ENCODE data around the gene ERCC4.

The ERCC4 gene

DNA sequence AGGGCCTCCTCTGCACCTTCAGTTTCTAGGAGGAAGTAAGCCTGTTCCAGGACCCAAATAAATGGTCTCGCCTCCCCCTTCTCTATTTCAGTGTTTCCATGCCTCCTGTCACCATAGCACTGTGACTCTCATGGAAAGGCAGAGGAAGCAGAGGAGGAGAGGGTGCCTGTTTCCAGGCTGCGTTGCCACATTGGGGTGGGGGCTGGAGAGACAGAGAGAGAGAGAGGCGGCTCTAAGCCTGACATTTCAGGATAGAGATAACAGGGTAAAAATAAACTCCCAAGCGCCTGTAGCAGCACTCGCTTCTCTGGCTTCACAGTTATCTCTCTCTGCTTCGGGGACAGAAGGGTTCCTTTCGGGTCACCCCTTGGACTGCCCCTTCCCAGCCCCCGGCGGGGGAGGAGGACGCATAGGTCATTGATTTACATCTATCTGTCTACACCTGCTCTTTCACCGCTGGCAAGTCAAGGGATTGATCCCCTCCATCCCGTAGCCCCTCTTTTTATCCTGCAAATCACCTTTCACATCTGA is 80.0 kb downstream of the ERCC4 start:
- no peak for DNase-seq (ENCODE audit: low read depth, low spot score)
- H3K9me3 ChIP-seq (ENCODE audit: insufficient read depth, low read length): no peaks in the 10 kb centered on the region
- H3K36me3 ChIP-seq (ENCODE audit: insufficient read depth, insufficient read length, low read length): no peaks in the 10 kb centered on the region
- H3K4me1 ChIP-seq (ENCODE audit: insufficient read depth, insufficient read length): peaks cover 15% of the 10 kb centered on the region
- H3K27me3 ChIP-seq (ENCODE audit: insufficient read depth, insufficient read length): no peaks in the 10 kb centered on the region
- H3K4me3 ChIP-seq (ENCODE audit: insufficient read length, low read depth): no peak overlapping the region
- no peak for TF ChIP-seq ZNF274 (IDR thresholded peaks at IDR 0.05; ENCODE audit: low read depth, low read length)
- TF ChIP-seq SUZ12 (IDR thresholded peaks at IDR 0.05; ENCODE audit: extremely low read depth, insufficient read depth, insufficient read length): no peak
- TF ChIP-seq YY1 (IDR thresholded peaks at IDR 0.05; ENCODE audit: insufficient read depth, insufficient read length): no peak
- no peak overlapping the region for H3K9ac ChIP-seq (ENCODE audit: insufficient read length, low read depth)

DNA sequence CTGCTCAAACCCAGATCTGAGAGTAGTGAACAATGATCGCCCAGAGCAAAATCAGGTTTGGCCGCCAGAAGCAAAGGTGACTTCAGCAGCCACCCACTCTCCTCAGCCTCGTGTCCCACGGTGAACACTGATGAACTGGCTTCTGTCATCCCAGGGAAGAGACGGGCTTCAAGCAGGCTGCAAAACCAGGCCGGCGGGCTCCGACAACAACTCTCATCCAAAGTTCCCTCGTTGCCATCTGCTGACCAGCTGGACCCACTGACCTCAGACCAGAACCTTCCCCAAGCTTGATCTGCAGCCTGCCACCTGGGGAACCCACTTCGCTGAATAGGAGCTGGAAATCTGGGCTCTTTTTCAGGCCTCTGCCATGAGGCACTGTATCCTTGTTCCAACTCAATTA is 81.6 kb downstream of the ERCC4 start:
- no peak for DNase-seq (ENCODE audit: low read depth, low spot score)
- H3K4me3 ChIP-seq (ENCODE audit: insufficient read length, low read depth): no peak overlapping the region
- no peak overlapping the region for H3K9ac ChIP-seq (ENCODE audit: insufficient read length, low read depth)
- TF ChIP-seq ZNF274 (IDR thresholded peaks at IDR 0.05; ENCODE audit: low read depth, low read length): no peak
- no peaks in the 10 kb centered on the region for H3K27me3 ChIP-seq (ENCODE audit: insufficient read depth, insufficient read length)
- peaks cover 17% of the 10 kb centered on the region for H3K4me1 ChIP-seq (ENCODE audit: insufficient read depth, insufficient read length)
- no peaks in the 10 kb centered on the region for H3K9me3 ChIP-seq (ENCODE audit: insufficient read depth, low read length)
- no peaks in the 10 kb centered on the region for H3K36me3 ChIP-seq (ENCODE audit: insufficient read depth, insufficient read length, low read length)

All from NT2/D1 (cell line).